GM12878 (cell line): ENCODE measurements around the gene BBS9. TPM values are rescaled to one million over a fixed set of nuclear protein-coding genes. Genes with fewer than 3 reads are reported as not detected.

Experiments
- ATAC-seq: fragments of 200-7000 bp; cut with Tn5 transposase; 3 replicates; pipeline ENCODE4 v1.9.1; 2020; ENCODE audit warnings: mild to moderate bottlenecking, moderate library complexity
- BruUV-seq: library from RNA; stranded (reverse); fragments of 400-500 nt; replicated peaks from 2 replicates; lab custom pipeline; 2021; lab: Mats Ljungman, UMichigan
- CTCF ChIA-PET: fragments of 300-600 bp; sonication (Branson Sonifier 250); formaldehyde crosslinking; extraction: SDS; loops from one replicate; lab custom pipeline; 2021; ENCODE audit warnings: inconsistent platforms; lab: Yijun Ruan, JAX
- POLR2A ChIA-PET: fragments of 350-600 bp; formaldehyde crosslinking; extraction: SDS; loops from one replicate; lab custom pipeline; 2021; ENCODE audit warnings: inconsistent platforms; lab: Charles Lee
- RAD21 ChIA-PET: fragments of 300-600 bp; sonication (Branson Sonifier 250); formaldehyde crosslinking; loops from one replicate; lab custom pipeline; 2023; ENCODE audit warnings: antibody characterized with exemption; ENCODE audit not compliant: unreplicated experiment; lab: Charles Lee
- SMC1A ChIA-PET: fragments of 300-600 bp; sonication (Branson Sonifier 250); formaldehyde crosslinking; loops from one replicate; lab custom pipeline; 2023; ENCODE audit not compliant: unreplicated experiment, uncharacterized antibody; lab: Charles Lee
- DNase-seq: peaks from one replicate; pipeline ENCODE4 v3.0.0-alpha.2; 2011; ENCODE audit warnings: low read depth, low spot score
- FAIRE-seq: peaks from 3 replicates; lab custom pipeline; 2011; peaks lifted over from hg19 to GRCh38; lab: Jason Lieb, UNC
- H2AFZ ChIP-seq: 2 replicates; pipeline ENCODE4 v1.6.0; 2011; ENCODE audit warnings: low read depth, low read length, control low read depth; ENCODE audit not compliant: control insufficient read depth
- H3K27ac ChIP-seq: 2 replicates; pipeline ENCODE4 v1.5.1; 2011; ENCODE audit warnings: control low read depth; ENCODE audit not compliant: control insufficient read depth, insufficient read depth
- H3K27me3 ChIP-seq, 2 experiments: replicated peaks in 1 of 2; 2 replicates each; pipeline versions ENCODE4 v1.6.0 to v1.6.1; 2011; ENCODE audit warnings: low read length in 1 of 2; ENCODE audit not compliant: control insufficient read depth in 2 of 2, insufficient read depth in 2 of 2
- H3K36me3 ChIP-seq, 2 experiments: 2 replicates each; pipeline ENCODE4 v1.5.1; 2011; ENCODE audit warnings: low read length in 1 of 2; ENCODE audit not compliant: control insufficient read depth in 2 of 2, insufficient read depth in 2 of 2
- H3K4me1 ChIP-seq: 2 replicates; pipeline ENCODE4 v1.6.1; 2011; ENCODE audit warnings: mild to moderate bottlenecking, low read length, moderate library complexity, mixed read lengths; ENCODE audit not compliant: control insufficient read depth, insufficient read depth
- H3K4me2 ChIP-seq: 2 replicates; pipeline ENCODE4 v1.6.0; 2011; ENCODE audit warnings: control low read depth; ENCODE audit not compliant: control insufficient read depth, insufficient read depth
- H3K4me3 ChIP-seq: fragments of 200-600 bp; sonication (generic); 2 replicates; pipeline ENCODE4 v1.5.1; 2016
- H3K79me2 ChIP-seq: 2 replicates; pipeline ENCODE4 v1.6.0; 2011; ENCODE audit warnings: low read length; ENCODE audit not compliant: control insufficient read depth, insufficient read depth
- H3K9ac ChIP-seq: 2 replicates; pipeline ENCODE4 v1.8.0; 2011; ENCODE audit warnings: low read length, control low read depth, mixed read lengths; ENCODE audit not compliant: control insufficient read depth, insufficient read depth
- H3K9me3 ChIP-seq: replicated peaks from 3 replicates; pipeline ENCODE4 v1.5.1; 2011; ENCODE audit warnings: mild to moderate bottlenecking, low read length; ENCODE audit not compliant: control insufficient read depth, insufficient read depth
- H4K20me1 ChIP-seq: 2 replicates; pipeline ENCODE4 v1.6.0; 2011; ENCODE audit not compliant: control insufficient read depth, insufficient read depth
- BRCA1 ChIP-seq: IDR thresholded peaks from 2 replicates; pipeline ENCODE4 v1.6.1; 2011; ENCODE audit warnings: low read depth, low read length, improper control_type of control experiment
- CEBPZ ChIP-seq: fragments of 150-350 bp; IDR thresholded peaks from 2 replicates; pipeline ENCODE4 v1.6.1; 2016; ENCODE audit warnings: low read depth, low read length
- GATAD2B ChIP-seq: fragments of 450-650 bp; conservative IDR thresholded peaks from 2 replicates; pipeline ENCODE4 v1.6.1; 2017; ENCODE audit warnings: low read depth, mild to moderate bottlenecking, moderate library complexity
- MEF2A ChIP-seq: IDR thresholded peaks from 2 replicates; pipeline ENCODE4 v1.6.1; 2011; ENCODE audit warnings: low read depth, mild to moderate bottlenecking, low read length, moderate library complexity; ENCODE audit not compliant: insufficient read depth
- RELB ChIP-seq: fragments of 450-650 bp; IDR thresholded peaks from 2 replicates; pipeline ENCODE4 v1.6.1; 2017; ENCODE audit warnings: low read depth, mild to moderate bottlenecking, moderate library complexity
- SKIL ChIP-seq: fragments of 450-650 bp; IDR thresholded peaks from 2 replicates; pipeline ENCODE4 v1.6.1; 2017; ENCODE audit warnings: mild to moderate bottlenecking, low read depth, inconsistent platforms; ENCODE audit not compliant: poor library complexity, severe bottlenecking
- SP1 ChIP-seq: IDR thresholded peaks from one replicate; pipeline ENCODE4 v1.6.1; 2011; ENCODE audit warnings: low read depth, low read length
- STAT3 ChIP-seq: IDR thresholded peaks from 2 replicates; pipeline ENCODE4 v1.6.1; 2011; ENCODE audit warnings: low read depth, low read length, improper control_type of control experiment
- ZNF592 ChIP-seq: fragments of 450-650 bp; IDR thresholded peaks from 2 replicates; pipeline ENCODE4 v1.6.1; 2017; ENCODE audit warnings: mild to moderate bottlenecking, moderate library complexity
- WGBS: methylation state at CpG from one replicate; pipeline ENCODE4 v1.1.6; 2016; ENCODE audit warnings: low lambda C conversion rate; ENCODE audit not compliant: insufficient replicate concordance, insufficient coverage; ENCODE audit errors: missing lambda C conversion rate; 5-methylcytosine and 5-hydroxymethylcytosine counted together
- in situ Hi-C: fragments of 300-500 bp; cut with MboI; formaldehyde crosslinking; loops from 9 replicates; pipeline ENCODE4 v1.14.3; 2018; ENCODE audit warnings: mixed read lengths
- intact Hi-C: fragments of 100-400 bp; cut with micrococcal nuclease; formaldehyde crosslinking; loops from one replicate; pipeline ENCODE4 v1.14.2; 2022; ENCODE audit not compliant: unreplicated experiment
- polyA plus RNA-seq, 11 experiments: library from polyadenylated mRNA; depleted of rRNA in 4 of 11; unstranded in 6 of 11; stranded (reverse) in 5 of 11; fragments of >200 nt; fragmentation: Nextera tagmentation in 4 of 11; fragmentation: Illumina TruSeq in 1 of 11; extraction: Ambion mirVana in 4 of 11; extraction: Trizol in 1 of 11; gene quantifications; 1 replicate in 1 of 11; 2 replicates in 10 of 11; pipeline versions ENCODE4 v1.2.1 to v1.2.3, GENCODE V29; 2011 to 2016; ENCODE audit warnings: inconsistent platforms in 2 of 11, missing spikeins in 2 of 11, low read depth in 1 of 11
- total RNA-seq, 4 experiments: library from RNA; depleted of rRNA in 3 of 4; stranded (reverse); fragments of >200 nt in 3 of 4; fragmentation: Illumina TruSeq in 1 of 4; extraction: Trizol in 1 of 4; gene quantifications; 2 replicates each; pipeline versions ENCODE4 v1.2.1 to v1.2.3, GENCODE V29; 2013 to 2021
- TF ChIP-seq, protein P1 (sequence below): IDR thresholded peaks from 2 replicates; pipeline ENCODE4 v1.6.1; 2012; ENCODE audit warnings: low read depth, low read length, improper control_type of control experiment

BBS9 gene
- total and polyA plus RNA-seq, 10 of the 15 experiments (the other 5 are each of a cell fraction or from before 2014, with no cell fraction given) = 1.2 to 5.6 (median 2.3) TPM

DNA sequence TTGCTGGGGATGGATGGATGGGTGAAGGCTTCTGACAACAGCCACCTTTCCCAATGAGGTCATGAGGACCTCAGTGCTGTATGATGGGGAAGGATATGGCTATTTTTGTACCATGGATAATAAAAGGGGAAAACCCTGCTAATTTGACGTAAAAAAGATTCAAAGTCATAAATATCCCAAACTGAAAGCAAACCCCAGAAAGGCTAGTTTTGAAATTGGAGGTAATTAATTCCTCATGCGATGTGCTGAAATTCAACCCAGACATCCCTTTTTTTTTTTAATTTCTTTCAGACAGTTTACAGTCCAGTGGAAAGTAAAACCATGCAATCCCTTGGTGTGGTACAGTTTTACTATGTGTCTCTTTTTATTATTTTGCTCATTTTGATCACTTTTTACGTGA is 521.5 kb downstream of the BBS9 start (continued):
- TF ChIP-seq CEBPZ = no peak

GRCh38 chr7:33651998-33652515 is 522.7 kb downstream of the BBS9 start:
- no peak overlapping the region for H3K4me2 ChIP-seq
- WGBS = 9% methylated on average over 3 of the region's 3 CpGs
- ATAC-seq (no peak), DNase-seq (no peak), FAIRE-seq (no peak)
- H3K9ac ChIP-seq = no peak overlapping the region
- H3K4me1 ChIP-seq = no peaks in the 10 kb centered on the region
- H3K9me3 ChIP-seq = no peaks in the 10 kb centered on the region
- no peaks in the 10 kb centered on the region for H4K20me1 ChIP-seq
- RAD21 ChIA-PET = no interaction called here
- no peaks in the 10 kb centered on the region for H3K27me3 ChIP-seq
- SMC1A ChIA-PET = no interaction called here
- H3K79me2 ChIP-seq = no peaks in the 10 kb centered on the region
- no TSS peak for BruUV-seq
- POLR2A ChIA-PET = no interaction called here
- H3K4me3 ChIP-seq = no peak overlapping the region
- H2AFZ ChIP-seq = no peak overlapping the region
- in situ Hi-C loops (no loop called here), intact Hi-C loops (no loop called here)
- no peak overlapping the region for H3K27ac ChIP-seq
- H3K36me3 ChIP-seq = no peaks in the 10 kb centered on the region
- CTCF ChIA-PET = no interaction called here
- TF ChIP-seq SKIL = no peak
- no peak for TF ChIP-seq GATAD2B
- TF ChIP-seq MEF2A = no peak
- no peak for TF ChIP-seq ZNF592
- TF ChIP-seq RELB = no peak
- no peak for TF ChIP-seq SP1
- TF ChIP-seq, protein P1, sequence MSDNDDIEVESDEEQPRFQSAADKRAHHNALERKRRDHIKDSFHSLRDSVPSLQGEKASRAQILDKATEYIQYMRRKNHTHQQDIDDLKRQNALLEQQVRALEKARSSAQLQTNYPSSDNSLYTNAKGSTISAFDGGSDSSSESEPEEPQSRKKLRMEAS = no peak
- no peak for TF ChIP-seq STAT3
- no peak for TF ChIP-seq BRCA1
